GM12864 (cell line): Measurements from ENCODE around the gene KIF5C.

Experiments used
- DNase-seq: peaks from one replicate; pipeline ENCODE4 v3.0.0-alpha.2; 2011; ENCODE audit warnings: low read depth
- H3K4me3 ChIP-seq: 2 replicates; pipeline ENCODE4 v1.5.1; 2011; ENCODE audit warnings: mild to moderate bottlenecking, low read depth, low read length, control low read depth
- CTCF ChIP-seq: IDR thresholded peaks from 2 replicates; pipeline ENCODE4 v1.5.1; 2011; ENCODE audit warnings: low read depth, mild to moderate bottlenecking, moderate library complexity, low read length, control low read depth, inconsistent platforms; ENCODE audit errors: missing control alignments

Gene KIF5C

GRCh38 chr2:148943097-148943496 is 68.1 kb downstream of the KIF5C start:
- no peak for DNase-seq
- no peak overlapping the region for H3K4me3 ChIP-seq
- no peak for TF ChIP-seq CTCF

- H3K4me3 ChIP-seq: no peak overlapping the region
- TF ChIP-seq CTCF: no peak
- DNase-seq: no peak
These were observed 69.5 kb downstream of the KIF5C start for GRCh38 chr2:148944536-148944935.

GRCh38 chr2:148947299-148947698 is 72.3 kb downstream of the KIF5C start:
- no peak for TF ChIP-seq CTCF
- H3K4me3 ChIP-seq: no peak overlapping the region

DNA sequence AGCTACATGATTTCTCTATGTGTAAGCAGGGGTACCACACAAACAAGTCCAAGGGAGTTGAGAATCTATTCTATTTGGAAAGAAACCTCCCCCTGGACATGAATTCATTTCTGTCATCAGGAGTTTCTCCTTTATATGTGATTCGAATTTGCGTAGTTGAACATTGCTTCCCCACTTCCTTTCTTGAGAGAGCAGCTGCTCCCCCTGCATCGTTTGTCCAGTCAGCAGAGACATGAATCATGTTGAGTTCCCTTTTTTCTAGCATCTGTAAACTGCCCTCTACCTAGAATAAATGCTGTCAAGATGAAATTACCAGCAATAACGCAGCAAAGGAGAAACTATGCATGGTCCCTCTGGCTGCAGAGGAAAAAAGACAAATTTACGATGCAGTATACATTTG is 73.8 kb downstream of the KIF5C start:
- DNase-seq: no peak

More at GRCh38 chr2:148947299-148947698, 72.3 kb downstream of the KIF5C start:
- DNase-seq: no peak

GRCh38 chr2:148949348-148949747 is 74.3 kb downstream of the KIF5C start:
- TF ChIP-seq CTCF: no peak
- H3K4me3 ChIP-seq: no peak overlapping the region
- DNase-seq: no peak

More for the DNA sequence above, 73.8 kb downstream of the KIF5C start:
- H3K4me3 ChIP-seq: no peak overlapping the region
- no peak for TF ChIP-seq CTCF

DNA sequence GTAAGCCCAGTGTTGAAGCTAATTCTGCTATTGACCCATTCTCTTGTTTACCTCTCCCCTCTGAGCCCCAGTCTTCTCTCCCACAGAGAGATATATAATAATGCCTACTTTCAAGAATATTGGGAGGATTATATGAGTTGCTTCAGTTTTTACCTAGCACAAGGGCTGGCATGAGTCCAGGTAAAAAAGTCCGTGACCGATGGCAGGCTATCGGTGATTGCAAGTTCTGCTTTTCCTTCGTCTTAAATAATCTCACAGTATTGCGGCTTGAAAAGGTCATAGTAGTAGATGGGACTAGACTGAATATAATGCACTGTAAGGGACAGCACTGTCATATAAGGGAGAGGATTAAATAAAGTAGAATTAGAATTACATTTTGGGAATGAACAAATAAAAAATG is 77.6 kb downstream of the KIF5C start:
- H3K4me3 ChIP-seq: no peak overlapping the region
- DNase-seq: no peak
- TF ChIP-seq CTCF: no peak

GRCh38 chr2:148953426-148953825 is 78.4 kb downstream of the KIF5C start:
- H3K4me3 ChIP-seq: no peak overlapping the region
- no peak for TF ChIP-seq CTCF
- no peak for DNase-seq
